Stromal cell of bone marrow (primary cell): ENCODE data around the gene CNPY3.
"Not testable (repeated sequence)": the region's sequence is repeated elsewhere in the genome, so short reads cannot be mapped to it uniquely, and the experiment has no call there.

Experiments used
- DNase-seq: peaks from one replicate; pipeline ENCODE4 v3.0.0-alpha.2; 2012; ENCODE audit warnings: low read depth

The CNPY3 gene

DNA sequence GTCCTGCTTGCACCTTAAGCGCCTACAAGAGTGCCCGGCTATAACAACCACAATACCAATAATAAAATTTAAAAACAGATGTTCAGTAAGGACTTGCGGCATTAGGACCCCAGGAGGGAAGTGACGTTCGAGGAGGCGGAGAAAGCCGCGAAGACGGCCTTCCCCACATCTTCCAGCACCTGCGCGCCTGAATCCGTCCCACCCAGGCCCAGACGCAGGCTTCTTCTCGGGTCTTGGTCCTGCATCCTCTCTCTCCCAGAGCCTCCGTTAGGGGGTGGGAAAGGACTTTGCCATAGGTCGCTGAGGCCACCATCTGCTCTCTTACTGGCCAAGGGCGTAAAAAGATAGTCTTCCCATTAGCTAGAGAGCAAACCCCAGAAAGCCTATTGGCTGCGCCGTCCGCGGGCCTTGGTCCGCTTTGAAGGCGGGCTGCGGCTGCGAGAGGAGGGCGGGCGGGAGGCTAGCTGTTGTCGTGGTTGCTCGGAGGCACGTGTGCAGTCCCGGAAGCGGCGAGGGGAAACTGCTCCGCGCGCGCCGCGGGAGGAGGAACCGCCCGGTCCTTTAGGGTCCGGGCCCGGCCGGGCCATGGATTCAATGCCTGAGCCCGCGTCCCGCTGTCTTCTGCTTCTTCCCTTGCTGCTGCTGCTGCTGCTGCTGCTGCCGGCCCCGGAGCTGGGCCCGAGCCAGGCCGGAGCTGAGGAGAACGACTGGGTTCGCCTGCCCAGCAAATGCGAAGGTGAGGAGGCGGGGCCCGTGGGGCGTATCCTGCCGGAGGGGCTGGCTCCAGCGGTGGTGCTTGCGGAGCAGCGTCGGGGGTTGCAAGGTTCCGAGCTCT is at the start of gene CNPY3:
TSS of gene CNPY3 (plus strand) at position 495 of the 835 bp plus-strand sequence. CDS start at position 586, 91 bp downstream.
- DNase-seq: peak; percentile 93

DNA sequence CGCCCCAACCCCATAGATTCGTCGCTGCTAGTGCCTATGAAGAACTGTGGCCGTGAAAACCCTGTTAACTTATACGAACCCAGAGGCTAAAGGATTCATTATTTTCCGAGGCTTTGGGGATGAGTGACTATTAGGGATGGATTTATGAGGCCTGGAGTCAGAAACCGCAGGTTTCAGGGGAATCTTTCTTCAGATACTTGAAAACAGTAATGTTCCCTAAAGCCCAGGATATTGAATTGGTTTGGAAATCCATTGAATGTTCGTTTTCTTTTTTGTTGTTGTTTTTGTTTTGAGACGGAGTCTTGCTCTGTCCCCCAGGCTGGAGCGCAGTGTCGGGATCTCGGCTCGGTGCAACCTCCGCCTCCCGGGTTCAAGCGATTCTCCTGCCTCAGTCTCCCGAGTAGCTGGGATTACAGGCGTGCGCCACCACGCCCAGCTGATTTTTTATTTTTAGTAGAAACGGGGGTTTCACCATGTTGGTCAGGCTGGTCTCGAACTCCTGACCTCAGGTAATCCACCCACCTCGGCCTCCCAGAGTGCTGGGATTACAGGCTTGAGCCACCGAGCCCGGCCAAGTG is 49.0 kb upstream of the CNPY3 start:
- DNase-seq: not testable (repeated sequence)

DNA sequence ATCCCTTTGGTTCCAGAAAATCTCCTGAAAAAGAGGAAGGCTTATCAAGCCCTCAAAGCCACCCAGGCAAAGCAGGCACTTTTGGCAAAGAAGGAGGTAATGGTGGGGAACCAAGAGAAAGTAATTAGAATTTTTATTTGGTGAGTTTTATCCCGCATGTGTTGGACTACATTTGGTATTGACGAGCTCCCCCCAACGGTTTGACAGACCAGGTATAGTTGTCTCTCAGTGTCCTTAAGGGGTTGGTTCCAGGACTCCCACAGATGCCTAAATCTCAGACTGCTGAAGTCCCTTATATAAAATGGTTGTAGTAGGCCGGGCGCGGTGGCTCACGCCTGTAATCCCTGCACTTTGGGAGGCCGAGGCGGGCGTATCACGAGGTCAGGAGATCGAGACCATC is 48.4 kb upstream of the CNPY3 start:
- not testable (repeated sequence) for DNase-seq

DNA sequence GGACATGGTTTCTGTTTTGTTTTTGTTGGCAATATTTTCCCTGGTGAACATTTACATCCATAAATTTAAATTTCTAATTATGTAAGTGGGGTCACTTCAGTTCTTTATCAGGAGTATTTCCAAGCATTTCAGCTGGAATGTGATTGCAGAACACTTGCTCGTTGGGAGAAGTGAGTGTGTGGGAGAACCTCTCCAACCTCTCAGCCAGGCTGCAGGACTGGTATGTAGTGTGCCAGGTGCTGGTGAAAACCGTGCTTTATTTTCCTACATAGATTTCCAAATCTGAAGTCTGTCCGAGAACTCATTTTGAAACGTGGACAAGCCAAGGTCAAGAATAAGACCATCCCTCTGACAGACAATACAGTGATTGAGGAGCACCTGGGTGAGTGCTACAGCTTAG is 43.6 kb upstream of the CNPY3 start:
- DNase-seq: no peak

DNA sequence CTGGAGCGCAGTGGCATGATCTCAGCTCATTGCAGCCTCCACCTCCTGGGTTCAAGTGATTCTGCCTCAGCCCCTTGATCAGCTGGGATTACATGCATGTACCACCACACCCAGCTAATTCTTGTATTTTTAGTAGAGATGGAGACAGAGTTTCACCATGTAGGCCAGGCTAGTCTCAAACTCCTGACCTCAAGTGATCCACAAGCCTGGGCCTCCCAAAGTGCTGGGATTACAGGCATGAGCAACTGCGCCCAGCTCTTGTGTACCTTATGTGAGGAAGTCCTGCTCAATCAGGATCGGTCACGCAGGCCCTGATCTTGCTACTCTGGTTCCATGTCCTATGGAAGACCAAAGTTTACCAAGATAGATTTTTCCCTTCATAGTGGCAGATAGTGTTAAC is 41.1 kb upstream of the CNPY3 start:
- DNase-seq: not testable (repeated sequence)

DNA sequence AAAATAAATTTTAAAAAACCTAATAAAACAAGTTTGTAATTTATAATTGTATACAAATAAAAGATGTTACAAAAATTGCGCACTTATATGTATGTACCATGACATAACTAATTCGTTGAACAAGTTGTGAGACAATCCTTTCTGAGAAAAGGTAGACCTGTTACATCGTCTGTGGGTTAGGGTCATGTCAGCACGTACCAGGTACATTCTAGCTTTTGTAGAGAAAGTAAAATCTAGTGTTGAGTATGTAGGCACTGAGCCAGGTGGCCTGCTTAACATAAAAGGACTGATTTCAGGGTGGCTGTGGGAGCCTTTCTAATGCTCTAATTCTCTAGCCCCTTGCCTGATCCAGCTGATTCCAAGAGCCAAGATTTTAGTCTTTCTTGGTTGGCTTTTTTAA is 39.5 kb upstream of the CNPY3 start:
- no peak for DNase-seq

DNA sequence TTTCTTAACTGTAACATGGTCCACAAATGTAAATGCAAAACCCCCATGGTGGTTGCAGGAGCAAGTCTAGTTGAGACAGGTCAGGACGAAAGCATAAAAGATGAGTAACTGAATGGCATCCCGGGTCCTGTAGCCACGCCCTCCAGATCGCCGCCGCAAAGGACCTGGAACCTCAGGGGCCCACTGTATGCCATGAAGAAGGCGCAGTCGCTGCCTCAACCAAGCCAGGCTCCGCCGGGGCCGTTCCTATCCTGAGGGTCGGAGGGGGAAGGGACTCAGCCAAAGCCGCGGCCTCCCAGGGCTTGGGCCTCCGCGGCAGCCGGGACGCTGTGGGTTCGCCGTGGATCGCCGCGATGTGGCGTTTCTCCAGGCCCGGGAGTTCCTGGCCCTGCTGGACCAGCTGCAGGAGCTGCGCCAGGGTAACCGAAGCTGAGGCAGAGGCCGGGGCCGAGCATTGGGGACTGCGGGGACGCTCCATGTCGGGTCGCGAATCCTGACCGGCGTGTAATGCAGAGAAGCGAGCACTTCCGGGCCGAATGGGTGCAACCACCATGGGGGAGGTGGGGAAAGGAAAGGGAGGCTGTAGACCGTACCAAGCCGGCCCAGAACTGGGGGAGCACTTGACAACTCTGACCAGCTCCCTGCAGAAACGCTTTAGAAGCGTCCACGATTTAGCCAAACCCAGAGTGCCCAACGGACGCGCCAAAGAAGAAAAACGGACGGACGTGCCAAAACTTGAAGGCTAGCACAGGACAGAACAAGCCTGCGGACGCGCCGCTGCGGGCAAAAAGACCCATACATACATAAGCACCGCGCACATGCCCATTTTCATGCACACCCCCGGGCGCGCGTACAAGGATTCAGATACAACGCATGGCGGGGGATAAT is 38.7 kb upstream of the CNPY3 start:
- DNase-seq: peak; percentile 97

DNA sequence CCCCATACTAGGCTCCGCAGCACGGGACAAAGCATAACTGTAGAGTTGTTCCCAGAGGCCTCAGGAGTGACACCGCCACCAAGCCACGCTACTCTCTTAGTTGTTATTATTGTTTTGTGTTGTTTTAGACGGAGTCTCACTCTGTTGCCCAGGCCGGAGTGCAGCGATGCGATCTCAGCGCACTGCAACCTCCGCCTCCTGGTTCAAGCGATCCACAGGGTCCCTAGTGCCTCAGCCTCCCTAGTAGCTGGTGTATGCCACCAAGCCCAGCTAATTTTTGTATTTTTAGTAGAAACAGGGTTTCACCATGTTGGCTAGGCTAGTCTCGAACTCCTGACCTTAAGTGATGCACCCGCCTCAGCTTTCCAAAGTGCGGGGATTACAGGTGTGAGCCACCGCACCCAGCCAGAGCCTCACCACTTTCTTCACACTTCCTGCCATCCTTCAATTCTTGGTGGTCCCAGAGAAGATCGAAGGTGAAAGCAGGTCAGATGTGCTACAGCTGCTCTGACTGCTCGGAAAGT is 38.0 kb upstream of the CNPY3 start:
- DNase-seq: no peak

DNA sequence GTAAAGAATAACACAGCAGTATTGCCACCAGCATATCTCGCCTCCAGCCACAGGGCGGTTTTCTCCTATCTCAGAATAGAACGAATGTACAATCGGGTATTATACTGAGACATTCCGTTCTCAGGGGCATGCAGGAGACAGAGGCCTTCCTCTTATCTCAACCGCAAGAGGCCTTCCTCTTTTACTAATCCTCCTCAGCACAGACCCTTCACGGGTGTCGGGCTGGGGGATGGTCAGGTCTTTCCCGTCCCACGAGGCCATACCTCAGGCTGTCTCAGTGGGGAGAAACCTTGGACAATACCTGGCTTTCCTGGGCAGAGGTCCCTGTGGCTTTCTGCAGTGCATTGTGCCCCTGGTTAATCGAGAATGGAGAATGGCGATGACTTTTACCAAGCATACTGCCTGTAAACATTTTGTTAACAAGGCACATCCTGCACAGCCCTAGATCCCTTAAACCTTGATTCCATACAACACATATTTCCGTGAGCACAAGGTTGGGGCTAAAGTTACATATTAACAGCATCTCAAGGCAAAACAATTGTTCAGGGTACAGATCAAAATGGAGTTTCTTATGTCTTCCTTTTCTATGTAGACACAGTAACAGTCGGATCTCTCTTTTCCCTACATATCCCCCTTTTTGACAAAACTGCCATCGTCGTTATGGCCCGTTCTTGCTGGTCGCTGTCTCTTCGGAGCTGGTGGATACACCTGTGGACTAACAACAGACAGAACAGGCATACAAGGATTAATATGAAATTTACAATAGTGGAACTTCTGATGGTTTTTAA is 35.0 kb upstream of the CNPY3 start:
- not testable (repeated sequence) for DNase-seq

DNA sequence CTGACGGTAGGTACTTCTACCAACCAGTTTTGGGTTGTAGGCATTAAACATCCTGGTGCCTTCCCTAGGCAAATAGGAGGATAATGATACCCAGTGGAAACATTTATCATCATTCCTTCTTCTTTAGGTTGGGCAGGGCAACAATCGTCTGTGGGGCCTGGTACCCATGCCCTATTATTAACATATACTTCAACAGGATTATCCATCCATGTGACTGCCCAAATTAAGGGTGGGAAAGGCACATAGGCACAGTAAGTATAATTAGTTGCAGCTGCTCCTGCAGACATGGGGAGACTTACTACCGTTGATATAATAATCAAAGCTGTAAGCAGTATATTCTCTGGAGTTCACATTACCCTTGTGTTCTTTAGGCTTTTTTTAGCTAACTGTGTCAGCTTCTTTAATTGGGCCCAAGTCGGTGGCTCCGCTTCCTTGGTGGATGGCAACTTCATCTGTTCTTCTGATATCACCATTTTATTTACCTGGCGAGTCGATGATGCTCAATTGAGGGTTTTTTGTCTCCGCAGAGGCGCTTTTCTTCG is 33.0 kb upstream of the CNPY3 start:
- no peak for DNase-seq

DNA sequence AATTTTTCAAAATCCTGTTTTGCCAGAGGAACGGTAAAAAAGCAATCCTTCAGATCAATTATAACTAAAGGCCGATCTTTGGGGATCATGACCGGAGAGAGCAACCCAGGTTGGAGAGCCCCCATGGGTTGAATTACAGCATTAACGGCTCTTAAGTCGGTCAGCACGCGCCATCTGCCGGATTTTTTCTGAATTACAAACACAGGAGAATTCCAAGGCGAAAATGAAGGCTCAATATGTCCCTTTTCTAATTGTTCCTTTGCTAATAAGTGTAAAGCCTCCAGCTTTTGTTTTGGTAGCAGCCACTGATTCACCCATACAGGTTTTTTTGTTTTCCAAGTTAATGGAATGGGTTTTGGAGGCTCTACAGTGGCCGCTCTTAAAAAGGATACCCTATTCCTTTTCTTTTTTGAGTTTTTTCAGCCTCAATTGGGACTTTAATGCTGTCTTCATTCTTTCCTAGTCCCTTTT is 30.4 kb upstream of the CNPY3 start:
- peak; percentile 38 for DNase-seq

DNA sequence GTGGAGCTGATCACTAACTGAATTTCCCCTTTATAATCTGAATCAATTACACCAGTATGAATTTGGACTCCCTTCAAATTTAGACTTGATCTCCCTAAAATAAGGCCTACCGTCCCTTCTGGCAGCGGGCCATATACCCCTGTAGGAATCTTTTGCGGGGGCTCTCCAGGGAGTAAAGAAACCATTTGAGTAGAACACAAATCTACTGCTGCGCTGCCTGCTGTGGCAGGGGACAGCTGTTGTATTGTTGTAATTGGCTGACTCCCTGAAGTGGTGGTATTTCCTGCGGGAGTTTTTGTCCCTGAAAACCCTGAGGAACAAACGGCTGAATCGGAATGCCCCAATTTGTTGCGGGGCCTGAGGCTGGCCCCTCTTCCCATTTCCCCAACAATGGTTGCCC is 29.4 kb upstream of the CNPY3 start:
- DNase-seq: no peak

DNA sequence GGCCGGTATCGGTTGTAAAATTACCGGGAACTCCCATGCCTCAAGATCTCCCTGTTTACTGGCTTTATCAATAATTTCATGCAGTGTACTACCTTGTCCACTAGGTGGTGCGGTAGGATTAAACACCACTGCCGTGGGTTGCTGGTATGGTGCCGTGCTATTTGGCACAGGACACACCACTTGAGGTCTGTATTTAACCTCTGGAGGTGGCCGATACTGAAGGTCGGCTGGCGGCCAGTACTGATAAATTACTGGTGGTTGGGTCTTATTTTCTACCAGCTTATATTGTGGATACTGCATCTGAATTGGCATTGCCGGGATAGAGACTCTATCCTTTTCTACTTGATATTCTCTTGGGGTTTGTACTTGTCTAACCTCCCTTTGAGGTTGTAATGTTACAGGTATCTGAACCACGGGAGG is 27.7 kb upstream of the CNPY3 start:
- DNase-seq: peak; percentile 66

DNA sequence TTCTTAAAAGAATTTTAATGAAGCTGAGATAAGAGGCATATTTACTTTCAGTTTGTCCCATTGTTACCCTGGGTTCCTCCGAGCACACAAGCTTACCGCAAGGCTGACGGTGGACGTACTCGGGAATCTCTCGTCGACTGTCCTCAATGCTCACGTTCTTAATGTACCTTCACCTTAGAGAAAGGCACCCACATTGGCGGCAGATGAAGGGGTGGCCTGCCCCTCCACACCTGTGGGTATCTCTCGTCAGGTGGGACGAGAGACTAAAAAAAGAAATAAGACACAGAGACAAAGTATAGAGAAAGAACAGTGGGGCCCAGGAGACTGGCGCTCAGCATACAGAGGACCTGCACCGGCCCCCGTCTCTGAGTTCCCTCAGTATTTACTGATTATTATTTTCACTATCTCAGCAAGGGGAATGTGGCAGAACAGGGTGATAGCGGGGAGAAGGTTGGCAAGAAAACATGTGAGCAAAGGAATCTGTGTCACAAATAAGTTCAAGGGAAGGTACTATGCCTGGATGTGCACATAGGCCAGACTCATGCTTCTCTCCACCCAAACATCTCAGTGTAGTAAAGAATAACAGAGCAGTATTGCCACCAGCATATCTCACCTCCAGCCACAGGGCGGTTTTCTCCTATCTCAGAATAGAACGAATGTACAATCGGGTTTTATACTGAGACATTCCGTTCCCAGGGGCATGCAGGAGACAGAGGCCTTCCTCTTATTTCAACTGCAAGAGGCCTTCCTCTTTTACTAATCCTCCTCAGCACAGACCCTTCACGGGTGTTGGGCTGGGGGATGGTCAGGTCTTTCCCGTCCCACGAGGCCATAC is 26.6 kb upstream of the CNPY3 start:
- not testable (repeated sequence) for DNase-seq

DNA sequence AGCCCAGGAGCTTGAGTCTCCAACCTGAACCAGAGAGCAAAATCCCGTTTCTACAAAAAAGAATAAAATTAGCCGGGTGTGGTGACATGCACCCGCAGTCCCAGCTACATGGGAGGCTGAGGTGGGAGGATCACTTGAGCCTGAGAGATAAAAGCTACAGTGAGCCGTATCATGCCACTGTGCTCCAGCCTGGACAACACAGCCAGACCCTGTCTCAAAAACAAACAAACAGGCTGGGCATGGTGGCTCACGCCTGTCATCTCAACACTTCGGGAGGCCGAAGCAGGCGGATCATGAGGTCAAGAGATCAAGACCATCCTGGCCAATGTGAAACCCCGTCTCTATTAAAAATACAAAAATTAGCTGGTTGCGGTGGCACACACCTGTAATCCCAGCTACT is 24.8 kb upstream of the CNPY3 start:
- DNase-seq: no peak

DNA sequence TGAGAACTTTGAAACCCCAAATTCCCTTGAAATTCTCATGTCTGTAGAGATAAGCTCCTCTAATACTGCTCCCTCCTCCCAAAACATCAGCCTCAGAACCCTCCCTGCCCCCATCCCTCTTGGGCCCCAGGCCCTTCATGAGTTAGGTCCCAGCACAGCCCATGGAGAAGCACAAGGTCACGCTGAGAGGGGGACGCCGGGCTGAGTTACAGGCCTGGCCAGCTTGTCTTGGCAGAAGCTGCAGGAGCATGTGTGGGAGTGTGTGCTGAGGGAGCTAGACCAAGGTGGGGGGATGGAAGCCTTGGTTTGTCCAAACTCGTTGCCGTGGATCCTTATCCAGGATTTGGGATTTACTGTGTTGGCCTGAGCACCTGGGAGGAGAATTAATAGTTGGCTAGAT is 21.9 kb upstream of the CNPY3 start:
- no peak for DNase-seq

DNA sequence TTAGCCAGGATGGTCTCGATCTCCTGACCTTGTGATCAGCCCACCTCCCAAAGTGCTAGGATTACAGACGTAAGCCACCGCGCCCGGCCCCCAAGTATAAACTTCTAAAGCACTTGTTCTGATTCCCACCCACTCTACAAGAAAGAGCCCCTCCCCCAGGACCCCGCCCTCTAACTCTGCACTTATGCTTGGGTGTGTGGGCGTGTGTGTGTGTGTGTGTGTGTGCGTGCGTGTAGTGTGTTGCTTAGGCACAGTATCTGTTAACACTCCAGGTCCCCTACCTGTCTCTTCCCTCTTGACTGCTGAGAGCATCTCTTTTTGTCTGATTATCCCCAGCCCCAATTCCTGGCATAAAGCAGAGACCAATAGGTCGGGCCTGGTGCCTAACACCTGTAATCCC is 19.4 kb upstream of the CNPY3 start:
- no peak for DNase-seq

DNA sequence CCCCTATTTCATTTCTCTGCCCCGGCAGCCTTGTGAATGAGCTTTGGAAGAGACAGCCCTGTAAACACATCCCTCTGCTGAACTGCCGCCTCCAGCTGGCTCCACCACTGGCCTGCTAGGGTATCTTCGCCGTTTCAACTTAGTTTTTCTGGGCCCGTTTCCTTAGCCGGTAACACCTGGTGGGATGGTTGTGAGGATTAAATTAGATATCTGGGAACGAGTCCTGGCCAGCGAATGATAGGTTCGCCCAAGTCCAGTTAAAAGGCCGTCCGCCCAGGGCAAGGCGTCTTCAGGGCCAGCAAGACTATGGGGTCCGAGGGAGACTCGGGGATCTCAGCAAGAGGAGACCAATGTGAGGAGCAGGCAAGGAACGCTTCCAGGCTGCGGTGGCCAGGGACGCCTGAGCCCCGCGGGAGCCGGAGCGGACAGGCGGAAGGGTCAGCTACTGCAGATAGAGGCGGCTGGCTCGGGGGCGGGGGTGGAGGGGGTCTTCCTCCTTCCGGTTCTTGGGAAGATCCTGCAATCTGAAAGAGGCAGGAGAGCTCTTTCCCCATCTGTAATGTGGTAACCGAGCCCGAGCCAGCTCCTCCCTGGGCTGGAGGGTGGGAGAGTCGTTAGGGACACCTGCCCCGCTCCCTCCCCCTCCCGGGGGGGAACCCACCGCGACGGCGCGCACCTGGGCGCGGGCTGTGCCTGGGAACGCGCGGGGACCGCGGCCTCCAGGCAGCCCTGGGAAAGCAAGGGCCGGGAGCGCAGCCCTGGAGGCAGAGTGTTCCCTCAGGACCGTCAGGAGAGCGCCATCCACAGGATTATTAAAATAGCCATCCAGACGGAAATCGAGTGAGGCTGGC is 17.9 kb upstream of the CNPY3 start:
- DNase-seq: no peak

DNA sequence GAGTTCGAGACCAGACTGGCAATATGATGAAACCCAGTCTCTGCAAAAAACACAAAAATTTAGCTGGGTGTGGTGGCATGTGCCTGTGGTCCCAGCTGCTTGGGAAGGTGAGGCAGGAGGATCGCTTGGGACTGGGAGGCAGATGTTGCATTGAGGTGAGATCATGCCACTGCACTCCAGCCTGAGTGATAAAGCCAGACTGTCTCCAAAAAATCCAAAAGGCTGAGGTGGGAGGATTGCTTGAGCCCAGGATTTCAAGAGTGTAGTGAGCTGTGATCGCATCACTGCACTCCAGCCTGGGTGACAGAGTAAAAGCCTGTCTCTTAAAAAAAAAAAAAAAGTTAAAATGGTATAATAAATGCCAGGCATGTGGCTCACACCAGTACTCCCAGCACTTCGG is 14.7 kb upstream of the CNPY3 start:
- DNase-seq: no peak
